ENCODE data around the gene NCDN. TPM values are rescaled to one million over a fixed set of nuclear protein-coding genes. Genes with fewer than 3 reads are reported as not detected.
A peak's percentile ranks its signal among the peaks of the same experiment; 100 is the strongest.
"Not testable (repeated sequence)": the region's sequence is repeated elsewhere in the genome, so short reads cannot be mapped to it uniquely, and the experiment has no call there.

The NCDN gene
- total and polyA plus RNA-seq, 3 experiments from 2014 or later = 15.7 to 50.4 (median 49.0) TPM

GRCh38 chr1:35577071-35577998 is 19.7 kb downstream of the NCDN start:
- Histone ChIP-seq H3K4me3 (ENCODE audit: low read length) (peak overlapping the region; percentile 81), H3K36me3 (ENCODE audit: insufficient read depth, low read length) (no peaks in the 10 kb centered on the region), H3K9me3 (ENCODE audit: low read length) (no peaks in the 10 kb centered on the region), H3K27ac (ENCODE audit: low read depth, low read length) (peak overlapping the region; percentile 1), H3K27me3 (ENCODE audit: insufficient read depth, low read length, poor library complexity, severe bottlenecking) (no peaks in the 10 kb centered on the region), H3K4me1 (ENCODE audit: insufficient read depth, low read length) (peaks cover 20% of the 10 kb centered on the region)
- Mint-ChIP-seq H3K36me3 (peaks cover 0 to 3% (median 0%) of the 10 kb centered on the region in 3 donors), H3K9me3 (no peaks in the 10 kb centered on the region), H3K4me1 (peaks cover 25 to 37% (median 28%) of the 10 kb centered on the region in 3 donors), H3K4me3 (peak overlapping the region; percentile 69 to 96 (median 93)), H3K27ac (peak overlapping the region; percentile 15 to 97 (median 94)), H3K27me3 (peaks cover 0 to 2% of the 10 kb centered on the region in 2 donors)
- peak; percentile 47 to 84 (median 66) for DNase-seq
- POLR2A ChIA-PET = interaction anchor here (0.6 to 1.3 kb wide), 5 partner anchors 9 to 387 kb away, joined by 3 to 5 read pairs (median 3); partner anchors contain the start of gene CLSPN
- CTCF ChIA-PET = interaction anchor here (0.8 to 3.7 kb wide), 6 partner anchors 8 to 202 kb away, joined by 4 to 15 read pairs (median 8); no protein-coding TSS in a partner anchor

- Mint-ChIP-seq H3K4me1 (peaks cover 18 to 24% (median 19%) of the 10 kb centered on the region in 3 donors), H3K36me3 (peaks cover 0 to 3% (median 0%) of the 10 kb centered on the region in 3 donors), H3K9me3 (no peaks in the 10 kb centered on the region), H3K27me3 (peaks cover 0 to 3% of the 10 kb centered on the region in 2 donors), H3K4me3 (no peak overlapping the region), H3K27ac (no peak overlapping the region)
- no peak overlapping the region for H3K27ac ChIP-seq (ENCODE audit: low read depth, low read length)
- no peak overlapping the region for H3K4me3 ChIP-seq (ENCODE audit: low read length)
- ChIA-PET POLR2A (no interaction called here), CTCF (interaction anchor here (3.7 kb wide), 1 partner anchor 146 kb away, joined by 15 read pairs; no protein-coding TSS in a partner anchor)
- H3K9me3 ChIP-seq (ENCODE audit: low read length) = no peaks in the 10 kb centered on the region
- peaks cover 18% of the 10 kb centered on the region for H3K4me1 ChIP-seq (ENCODE audit: insufficient read depth, low read length)
- DNase-seq = no peak
- no peaks in the 10 kb centered on the region for H3K27me3 ChIP-seq (ENCODE audit: insufficient read depth, low read length, poor library complexity, severe bottlenecking)
- H3K36me3 ChIP-seq (ENCODE audit: insufficient read depth, low read length) = no peaks in the 10 kb centered on the region
Measured at GRCh38 chr1:35580949-35581388, 23.4 kb downstream of the NCDN start.

GRCh38 chr1:35581621-35582020 is 24.0 kb downstream of the NCDN start:
- not testable (repeated sequence) for H3K27me3 ChIP-seq (ENCODE audit: insufficient read depth, low read length, poor library complexity, severe bottlenecking); H3K36me3 ChIP-seq (ENCODE audit: insufficient read depth, low read length); H3K9me3 Mint-ChIP-seq; H3K27me3 Mint-ChIP-seq; H3K36me3 Mint-ChIP-seq; H3K9me3 ChIP-seq (ENCODE audit: low read length); H3K27ac ChIP-seq (ENCODE audit: low read depth, low read length); H3K27ac Mint-ChIP-seq; DNase-seq; H3K4me3 ChIP-seq (ENCODE audit: low read length)
- Mint-ChIP-seq H3K4me1 (peaks cover 12 to 18% (median 13%) of the 10 kb centered on the region in 3 donors), H3K4me3 (peak overlapping the region in 1 of 7 donors; percentile 76)
- ChIA-PET CTCF (interaction anchor here (0.7 kb wide), 1 partner anchor 193 kb away, joined by 3 read pairs; no protein-coding TSS in a partner anchor), POLR2A (interaction anchor here (0.7 kb wide), 1 partner anchor 20 kb away, joined by 4 read pairs; no protein-coding TSS in a partner anchor)
- peaks cover 12% of the 10 kb centered on the region for H3K4me1 ChIP-seq (ENCODE audit: insufficient read depth, low read length)

GRCh38 chr1:35585281-35585680 is 27.7 kb downstream of the NCDN start:
- Histone ChIP-seq H3K4me1 (ENCODE audit: insufficient read depth, low read length) (no peaks in the 10 kb centered on the region), H3K4me3 (ENCODE audit: low read length) (no peak overlapping the region), H3K36me3 (ENCODE audit: insufficient read depth, low read length) (no peaks in the 10 kb centered on the region), H3K27me3 (ENCODE audit: insufficient read depth, low read length, poor library complexity, severe bottlenecking) (no peaks in the 10 kb centered on the region), H3K9me3 (ENCODE audit: low read length) (no peaks in the 10 kb centered on the region), H3K27ac (ENCODE audit: low read depth, low read length) (no peak overlapping the region)
- Mint-ChIP-seq H3K36me3 (peaks cover 0 to 4% (median 2%) of the 10 kb centered on the region in 3 donors), H3K9me3 (no peaks in the 10 kb centered on the region), H3K27ac (no peak overlapping the region), H3K4me1 (peaks cover 0 to 4% (median 0%) of the 10 kb centered on the region in 3 donors), H3K4me3 (no peak overlapping the region), H3K27me3 (peaks cover 0 to 1% of the 10 kb centered on the region in 2 donors)
- ChIA-PET POLR2A (no interaction called here), CTCF (interaction anchor here (0.9 to 2.4 kb wide), 5 partner anchors 13 to 29 kb away, joined by 3 to 7 read pairs (median 3); partner anchors contain the start of genes KIAA0319L and TFAP2E)
- no peak for DNase-seq

GRCh38 chr1:35585805-35586204 is 28.2 kb downstream of the NCDN start:
- H3K4me1 Mint-ChIP-seq; H3K9me3 Mint-ChIP-seq; DNase-seq; H3K27me3 Mint-ChIP-seq; H3K36me3 ChIP-seq (ENCODE audit: insufficient read depth, low read length); H3K9me3 ChIP-seq (ENCODE audit: low read length); H3K27me3 ChIP-seq (ENCODE audit: insufficient read depth, low read length, poor library complexity, severe bottlenecking); H3K4me3 Mint-ChIP-seq; POLR2A ChIA-PET; H3K27ac ChIP-seq (ENCODE audit: low read depth, low read length); H3K4me1 ChIP-seq (ENCODE audit: insufficient read depth, low read length); H3K4me3 ChIP-seq (ENCODE audit: low read length); H3K27ac Mint-ChIP-seq; H3K36me3 Mint-ChIP-seq: not testable (repeated sequence)
- CTCF ChIA-PET = interaction anchor here (1.3 to 2.4 kb wide), 2 partner anchors 14 to 17 kb away, joined by 3 to 7 read pairs; no protein-coding TSS in a partner anchor

GRCh38 chr1:35586808-35587207 is 29.2 kb downstream of the NCDN start:
- H3K27ac Mint-ChIP-seq = no peak overlapping the region
- no peaks in the 10 kb centered on the region for H3K9me3 ChIP-seq (ENCODE audit: low read length)
- POLR2A ChIA-PET = no interaction called here
- H3K4me3 Mint-ChIP-seq = peak overlapping the region in 1 of 7 donors; percentile 27
- no peaks in the 10 kb centered on the region for H3K4me1 ChIP-seq (ENCODE audit: insufficient read depth, low read length)
- H3K27me3 ChIP-seq (ENCODE audit: insufficient read depth, low read length, poor library complexity, severe bottlenecking) = no peaks in the 10 kb centered on the region
- H3K36me3 Mint-ChIP-seq = peaks cover 3 to 9% (median 7%) of the 10 kb centered on the region in 3 donors
- no peaks in the 10 kb centered on the region for H3K9me3 Mint-ChIP-seq
- H3K36me3 ChIP-seq (ENCODE audit: insufficient read depth, low read length) = no peaks in the 10 kb centered on the region
- H3K4me3 ChIP-seq (ENCODE audit: low read length) = no peak overlapping the region
- no peak overlapping the region for H3K27ac ChIP-seq (ENCODE audit: low read depth, low read length)
- H3K27me3 Mint-ChIP-seq = peaks cover 0 to 1% of the 10 kb centered on the region in 2 donors
- peaks cover 0 to 7% (median 3%) of the 10 kb centered on the region in 3 donors for H3K4me1 Mint-ChIP-seq
- no peak for DNase-seq
- CTCF ChIA-PET = interaction anchor here (1.3 to 2.4 kb wide), 2 partner anchors 15 to 18 kb away, joined by 3 to 7 read pairs; no protein-coding TSS in a partner anchor

GRCh38 chr1:35587736-35588135 is 30.1 kb downstream of the NCDN start:
- Histone ChIP-seq H3K27ac (ENCODE audit: low read depth, low read length) (no peak overlapping the region), H3K27me3 (ENCODE audit: insufficient read depth, low read length, poor library complexity, severe bottlenecking) (no peaks in the 10 kb centered on the region), H3K4me1 (ENCODE audit: insufficient read depth, low read length) (peaks cover 3% of the 10 kb centered on the region), H3K9me3 (ENCODE audit: low read length) (no peaks in the 10 kb centered on the region), H3K36me3 (ENCODE audit: insufficient read depth, low read length) (no peaks in the 10 kb centered on the region), H3K4me3 (ENCODE audit: low read length) (no peak overlapping the region)
- Mint-ChIP-seq H3K4me3 (no peak overlapping the region), H3K9me3 (no peaks in the 10 kb centered on the region), H3K4me1 (peaks cover 1 to 7% (median 3%) of the 10 kb centered on the region in 3 donors), H3K27ac (peak overlapping the region in 1 of 8 donors; percentile 36), H3K36me3 (peaks cover 3 to 10% (median 7%) of the 10 kb centered on the region in 3 donors), H3K27me3 (peaks cover 0 to 1% of the 10 kb centered on the region in 2 donors)
- DNase-seq = no peak
- POLR2A ChIA-PET = no interaction called here
- CTCF ChIA-PET = no interaction called here

Measured in CD8-positive, alpha-beta memory T cell (primary cell).